ENCODE measurements around the gene CRAT.

DNA sequence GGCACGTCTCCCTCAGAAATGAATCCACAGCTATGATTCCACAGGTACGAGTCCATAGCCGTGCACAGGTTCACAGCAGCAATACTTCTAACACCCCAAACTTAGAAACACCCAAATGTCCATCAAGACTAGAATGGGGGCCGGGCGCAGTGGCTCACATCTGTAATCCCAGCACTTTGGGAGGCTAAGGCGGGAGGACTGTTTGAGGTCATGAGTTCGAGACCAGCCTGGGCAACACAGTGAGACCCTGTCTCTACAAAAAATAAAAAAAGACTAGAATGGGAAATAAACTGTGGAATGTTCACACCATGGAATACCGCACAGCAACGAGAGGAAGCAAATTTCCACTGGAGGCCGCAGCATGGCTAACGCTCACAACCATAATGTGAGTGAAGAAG, 34.0 kb downstream of the CRAT start:
- no peak for TF ChIP-seq EZH2phosphoT487 (IDR thresholded peaks at IDR 0.05; ENCODE audit: borderline replicate concordance, low read depth, low read length)
- TF ChIP-seq, protein P1, sequence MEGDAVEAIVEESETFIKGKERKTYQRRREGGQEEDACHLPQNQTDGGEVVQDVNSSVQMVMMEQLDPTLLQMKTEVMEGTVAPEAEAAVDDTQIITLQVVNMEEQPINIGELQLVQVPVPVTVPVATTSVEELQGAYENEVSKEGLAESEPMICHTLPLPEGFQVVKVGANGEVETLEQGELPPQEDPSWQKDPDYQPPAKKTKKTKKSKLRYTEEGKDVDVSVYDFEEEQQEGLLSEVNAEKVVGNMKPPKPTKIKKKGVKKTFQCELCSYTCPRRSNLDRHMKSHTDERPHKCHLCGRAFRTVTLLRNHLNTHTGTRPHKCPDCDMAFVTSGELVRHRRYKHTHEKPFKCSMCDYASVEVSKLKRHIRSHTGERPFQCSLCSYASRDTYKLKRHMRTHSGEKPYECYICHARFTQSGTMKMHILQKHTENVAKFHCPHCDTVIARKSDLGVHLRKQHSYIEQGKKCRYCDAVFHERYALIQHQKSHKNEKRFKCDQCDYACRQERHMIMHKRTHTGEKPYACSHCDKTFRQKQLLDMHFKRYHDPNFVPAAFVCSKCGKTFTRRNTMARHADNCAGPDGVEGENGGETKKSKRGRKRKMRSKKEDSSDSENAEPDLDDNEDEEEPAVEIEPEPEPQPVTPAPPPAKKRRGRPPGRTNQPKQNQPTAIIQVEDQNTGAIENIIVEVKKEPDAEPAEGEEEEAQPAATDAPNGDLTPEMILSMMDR (conservative IDR thresholded peaks at IDR 0.05; ENCODE audit: low read length): no peak

All from OCI-LY7 (cell line).